Retinal pigment epithelial cell (primary cell): Measurements from ENCODE around the gene DNAJC11.

Experiments
- DNase-seq: peaks from one replicate; pipeline ENCODE4 v3.0.0-alpha.2; 2010; ENCODE audit warnings: low read depth
- H3K4me3 ChIP-seq: 2 replicates; pipeline ENCODE4 v1.5.1; 2011; ENCODE audit warnings: mild to moderate bottlenecking, low read length, control low read depth, moderate library complexity
- TF ChIP-seq, protein P1 (sequence below): conservative IDR thresholded peaks from 2 replicates; pipeline ENCODE4 v1.5.1; 2011; ENCODE audit warnings: low read depth, low read length, control low read depth, inconsistent platforms

Gene DNAJC11

DNA sequence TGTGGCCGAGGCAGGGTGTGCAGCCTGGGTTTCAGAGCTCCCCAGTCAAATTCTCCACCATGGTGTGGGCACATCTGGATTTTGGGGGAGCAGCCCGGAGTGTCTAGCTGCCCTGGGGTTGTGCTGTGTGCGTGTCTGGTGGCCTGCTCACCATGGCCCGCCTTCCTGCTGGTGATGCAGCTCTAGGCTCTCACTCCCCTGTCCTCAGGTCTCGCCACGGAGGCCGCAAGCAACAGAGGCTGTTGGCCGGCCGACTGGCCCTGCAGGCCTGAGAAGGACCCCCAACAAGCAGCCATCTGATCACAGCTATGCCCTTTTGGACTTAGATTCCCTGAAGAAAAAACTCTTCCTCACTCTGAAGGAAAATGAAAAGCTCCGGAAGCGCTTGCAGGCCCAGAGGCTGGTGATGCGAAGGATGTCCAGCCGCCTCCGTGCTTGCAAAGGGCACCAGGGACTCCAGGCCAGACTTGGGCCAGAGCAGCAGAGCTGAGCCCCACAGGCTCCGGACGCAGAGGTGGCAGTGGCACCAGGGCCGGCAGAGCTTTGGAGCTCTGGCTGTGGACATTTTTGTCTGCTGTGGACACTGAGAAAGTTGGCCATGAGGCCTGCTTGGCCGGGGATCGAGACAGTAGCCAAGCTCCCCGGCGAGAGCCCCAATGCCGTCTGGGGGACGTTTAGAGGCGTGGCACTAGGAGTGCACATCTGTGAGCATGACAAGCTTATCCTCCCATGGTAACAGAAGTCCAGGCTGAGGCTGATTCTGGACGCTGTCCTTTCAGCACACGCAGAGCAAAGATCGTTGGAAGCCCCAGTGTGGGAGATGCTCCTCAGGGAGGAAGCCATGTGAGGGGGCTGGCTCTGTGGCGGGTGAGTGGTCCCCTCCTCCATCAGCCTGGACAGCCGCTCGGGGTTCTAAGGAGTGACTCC lies 68.8 kb downstream of the DNAJC11 start:
- TF ChIP-seq, protein P1, sequence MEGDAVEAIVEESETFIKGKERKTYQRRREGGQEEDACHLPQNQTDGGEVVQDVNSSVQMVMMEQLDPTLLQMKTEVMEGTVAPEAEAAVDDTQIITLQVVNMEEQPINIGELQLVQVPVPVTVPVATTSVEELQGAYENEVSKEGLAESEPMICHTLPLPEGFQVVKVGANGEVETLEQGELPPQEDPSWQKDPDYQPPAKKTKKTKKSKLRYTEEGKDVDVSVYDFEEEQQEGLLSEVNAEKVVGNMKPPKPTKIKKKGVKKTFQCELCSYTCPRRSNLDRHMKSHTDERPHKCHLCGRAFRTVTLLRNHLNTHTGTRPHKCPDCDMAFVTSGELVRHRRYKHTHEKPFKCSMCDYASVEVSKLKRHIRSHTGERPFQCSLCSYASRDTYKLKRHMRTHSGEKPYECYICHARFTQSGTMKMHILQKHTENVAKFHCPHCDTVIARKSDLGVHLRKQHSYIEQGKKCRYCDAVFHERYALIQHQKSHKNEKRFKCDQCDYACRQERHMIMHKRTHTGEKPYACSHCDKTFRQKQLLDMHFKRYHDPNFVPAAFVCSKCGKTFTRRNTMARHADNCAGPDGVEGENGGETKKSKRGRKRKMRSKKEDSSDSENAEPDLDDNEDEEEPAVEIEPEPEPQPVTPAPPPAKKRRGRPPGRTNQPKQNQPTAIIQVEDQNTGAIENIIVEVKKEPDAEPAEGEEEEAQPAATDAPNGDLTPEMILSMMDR: no peak
- no peak for DNase-seq

DNA sequence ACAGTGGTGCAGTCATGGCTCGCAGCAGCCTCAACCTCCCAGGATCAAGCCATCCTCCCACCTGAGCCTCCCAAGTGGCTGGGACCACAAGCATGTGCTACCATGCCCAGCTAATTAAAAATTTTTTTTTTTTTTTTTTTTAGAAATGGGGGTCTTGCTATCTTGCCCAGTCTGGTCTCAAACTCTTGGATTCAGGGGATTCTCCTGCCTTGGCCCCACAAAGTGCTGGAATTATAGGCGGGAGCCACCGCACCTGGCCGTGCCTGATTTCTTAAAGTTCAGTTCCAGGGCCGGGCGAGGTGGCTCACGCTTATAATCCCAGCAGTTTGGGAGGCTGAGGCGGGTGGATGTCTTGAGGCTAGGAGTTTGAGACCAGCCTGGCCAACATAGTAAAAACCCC lies 70.6 kb downstream of the DNAJC11 start:
- no peak for DNase-seq
- no peak overlapping the region for H3K4me3 ChIP-seq
- TF ChIP-seq, protein P1: no peak

More for the DNA sequence above, 68.8 kb downstream of the DNAJC11 start:
- no peak overlapping the region for H3K4me3 ChIP-seq

DNA sequence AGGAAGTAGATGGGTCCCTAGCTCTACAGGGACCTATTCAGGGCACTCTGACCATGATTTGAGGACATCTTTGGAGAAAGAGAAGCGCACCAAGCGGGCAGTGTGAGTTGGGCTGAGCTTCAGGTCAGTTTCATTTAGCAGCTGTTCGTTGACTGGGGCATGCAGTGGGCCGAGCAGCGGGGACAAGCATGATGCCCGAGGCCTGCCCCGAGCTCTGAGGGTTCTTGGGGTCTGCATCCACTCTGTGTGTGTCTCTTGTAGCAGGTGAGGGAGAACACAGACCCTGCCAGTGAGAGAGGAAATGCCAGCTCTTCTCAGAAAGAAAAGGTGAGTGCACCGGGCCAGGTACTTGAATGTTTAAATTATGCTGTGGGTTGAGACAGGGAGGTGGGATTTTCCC lies 71.6 kb downstream of the DNAJC11 start:
- H3K4me3 ChIP-seq: no peak overlapping the region
- no peak for DNase-seq
- TF ChIP-seq, protein P1: no peak

DNA sequence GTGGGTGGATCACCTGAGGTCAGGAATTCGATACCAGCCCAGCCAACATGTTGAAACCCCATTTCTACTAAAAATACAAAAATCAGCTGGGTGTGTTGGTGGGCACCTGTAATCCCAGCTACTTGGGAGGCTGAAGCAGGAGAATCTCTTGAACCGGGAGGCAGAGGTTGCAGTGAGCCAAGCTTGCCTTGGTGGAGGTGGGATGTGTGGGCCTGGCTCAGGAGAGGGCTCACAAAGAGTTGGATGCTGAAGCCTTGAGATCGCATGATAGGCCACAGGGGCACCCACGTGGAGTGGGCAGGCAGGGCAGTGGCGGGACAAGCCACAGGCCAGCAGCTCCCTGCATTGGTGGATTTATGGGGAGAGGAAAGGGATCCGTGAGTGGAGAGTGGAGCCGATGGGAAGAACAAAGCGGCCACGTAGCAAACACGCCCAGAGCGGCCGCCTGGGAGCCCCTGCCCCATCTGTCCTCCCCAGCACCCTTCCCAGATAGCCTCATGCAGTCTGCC lies 72.6 kb downstream of the DNAJC11 start:
- no peak for DNase-seq
- no peak overlapping the region for H3K4me3 ChIP-seq
- TF ChIP-seq, protein P1: no peak

DNA sequence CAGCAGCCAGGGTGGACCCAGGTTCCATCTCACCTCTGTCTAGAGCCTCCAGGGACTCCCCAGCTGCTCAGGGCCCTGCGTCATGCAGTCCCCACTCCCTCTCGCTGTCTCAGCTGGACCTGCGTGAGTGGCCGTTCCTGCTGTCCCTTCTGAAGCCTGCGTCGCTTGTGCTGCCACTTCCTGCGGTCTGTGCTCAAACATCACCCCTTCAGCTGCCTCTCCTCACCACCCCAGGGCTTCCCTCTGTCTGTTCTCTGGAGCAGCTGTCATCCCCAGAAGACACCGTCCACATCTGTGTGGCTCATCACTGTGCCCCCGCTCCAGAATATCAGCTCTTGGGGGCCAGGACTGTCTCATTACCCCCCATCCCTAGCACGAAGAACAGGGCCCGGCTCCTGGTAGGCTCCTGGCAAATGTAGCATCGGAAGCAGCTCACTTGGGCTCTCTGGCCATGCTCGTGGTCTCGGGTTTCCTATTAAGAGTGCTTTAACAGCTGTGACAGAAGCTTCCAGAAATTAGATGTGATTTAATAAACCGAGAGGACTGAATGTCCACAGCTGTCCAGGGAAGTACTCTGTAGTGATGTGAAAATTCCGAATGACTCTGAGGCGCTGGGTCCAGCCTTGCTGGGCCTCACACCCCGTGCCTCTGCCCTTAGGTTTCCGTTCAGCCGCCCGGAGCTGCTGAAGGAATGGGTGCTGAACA lies 73.6 kb downstream of the DNAJC11 start:
- DNase-seq: no peak
- H3K4me3 ChIP-seq: no peak overlapping the region
- TF ChIP-seq, protein P1: no peak

DNA sequence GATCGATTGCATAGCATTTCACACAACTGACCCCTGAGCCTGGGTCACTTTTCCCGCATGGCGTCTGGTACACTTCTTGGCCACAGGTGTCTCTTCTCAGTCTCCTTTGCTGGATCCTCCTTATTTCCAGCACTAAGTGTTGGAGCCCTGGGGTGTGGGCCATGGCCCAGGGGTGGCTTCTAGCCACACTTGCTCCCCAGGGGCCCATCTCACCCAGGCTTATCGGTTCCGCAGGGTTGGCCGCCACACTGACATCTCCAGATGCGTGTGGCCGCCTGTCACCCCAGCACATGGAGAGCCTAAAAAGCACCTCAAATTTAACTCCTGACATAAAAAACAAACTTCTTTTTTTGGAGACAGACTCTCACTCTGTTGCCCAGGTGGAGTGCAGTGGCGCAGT lies 74.6 kb downstream of the DNAJC11 start:
- DNase-seq: no peak
- no peak overlapping the region for H3K4me3 ChIP-seq
- TF ChIP-seq, protein P1: no peak
